ENCODE results near the gene TGM2. TPM values are rescaled to one million over a fixed set of nuclear protein-coding genes. Genes with fewer than 3 reads are reported as not detected.
A peak's percentile ranks its signal among the peaks of the same experiment; 100 is the strongest.

TGM2 gene
- total and polyA plus RNA-seq, 9 of the 15 experiments (the other 6 are each of a cell fraction or from before 2014, with no cell fraction given), result 5.5 to 78.5 (median 37.6) TPM

DNA sequence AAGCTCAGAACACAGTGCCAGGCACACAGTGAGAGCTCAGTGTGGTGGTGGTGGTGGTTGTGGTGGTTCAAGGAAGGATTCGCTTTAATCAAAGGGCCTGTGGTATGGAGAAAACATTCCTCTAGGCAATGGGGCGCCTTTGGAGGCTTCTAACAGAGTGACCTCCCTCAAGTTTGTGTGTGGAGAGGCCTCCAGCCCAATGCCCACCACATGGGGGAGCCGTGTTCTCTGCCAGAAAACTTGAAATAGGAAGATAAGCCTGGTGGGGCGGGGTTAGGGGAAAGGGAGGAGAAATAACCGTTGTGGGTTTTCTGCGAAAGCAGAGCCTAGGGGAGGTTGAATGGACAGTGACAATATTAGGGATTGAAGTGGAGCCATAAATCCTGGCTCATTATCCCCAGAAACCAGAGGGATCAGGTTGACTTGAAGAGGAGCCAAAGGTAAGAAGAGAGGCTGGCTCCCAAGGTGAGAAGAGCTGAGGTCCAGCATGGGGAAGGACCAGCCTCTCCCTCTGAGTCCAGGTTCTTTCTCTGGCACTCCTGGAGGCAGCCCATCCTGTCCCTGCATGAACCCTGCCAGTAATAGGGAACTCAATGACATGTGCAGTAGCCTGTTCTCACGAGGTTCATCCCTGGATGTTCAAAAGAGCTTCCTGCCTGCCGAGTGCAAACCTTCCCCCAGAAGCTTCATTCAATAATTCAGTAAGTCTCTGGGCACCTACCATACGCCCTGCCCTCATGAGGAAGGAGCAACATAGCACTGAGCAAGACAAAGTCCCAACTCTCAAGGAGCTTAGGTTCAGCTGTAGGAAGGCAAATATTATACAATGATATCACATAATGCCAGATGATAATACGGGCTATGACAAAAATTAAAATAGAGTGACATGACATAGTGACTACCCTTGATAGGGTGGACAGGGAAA lies 51.4 kb downstream of the TGM2 start (continued):
- no peak; the same call in 1 of the 2 replicates for TF ChIP-seq HDAC2 (IDR thresholded peaks at IDR 0.05)
- peak; percentile 89 to 95 for TF ChIP-seq RAD21 (CRISPR knock-in tag; conservative IDR thresholded peaks at IDR 0.05 in 1 of 2, IDR thresholded peaks at IDR 0.05 in 1 of 2)
- TF ChIP-seq, protein P1, sequence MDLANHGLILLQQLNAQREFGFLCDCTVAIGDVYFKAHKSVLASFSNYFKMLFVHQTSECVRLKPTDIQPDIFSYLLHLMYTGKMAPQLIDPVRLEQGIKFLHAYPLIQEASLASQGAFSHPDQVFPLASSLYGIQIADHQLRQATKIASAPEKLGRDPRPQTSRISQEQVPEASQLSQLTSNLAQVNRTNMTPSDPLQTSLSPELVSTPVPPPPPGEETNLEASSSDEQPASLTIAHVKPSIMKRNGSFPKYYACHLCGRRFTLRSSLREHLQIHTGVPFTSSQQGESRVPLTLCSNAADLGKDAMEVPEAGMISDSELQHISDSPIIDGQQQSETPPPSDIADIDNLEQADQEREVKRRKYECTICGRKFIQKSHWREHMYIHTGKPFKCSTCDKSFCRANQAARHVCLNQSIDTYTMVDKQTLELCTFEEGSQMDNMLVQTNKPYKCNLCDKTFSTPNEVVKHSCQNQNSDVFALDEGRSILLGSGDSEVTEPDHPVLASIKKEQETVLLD (IDR thresholded peaks at IDR 0.05), result 0 out of 2 replicates have a peak, but pooled peaks have one; percentile 54
- peak; percentile 31; the same call in 1 of the 2 replicates for TF ChIP-seq RB1 (IDR thresholded peaks at IDR 0.05; ENCODE audit: low read depth)
- TF ChIP-seq RCOR1 (IDR thresholded peaks at IDR 0.05; ENCODE audit: borderline replicate concordance in 1 of 2, low read depth in 2 of 2, low read length in 2 of 2), result peak; percentile 48 to 80; a peak in 3 of 4 replicates
- TF ChIP-seq NR2C1 (IDR thresholded peaks at IDR 0.05), result no peak
- TF ChIP-seq NR2C1 (tag; IDR thresholded peaks at IDR 0.05), result peak; percentile 45; the same call in 1 of the 2 replicates
- TF ChIP-seq, protein P2, sequence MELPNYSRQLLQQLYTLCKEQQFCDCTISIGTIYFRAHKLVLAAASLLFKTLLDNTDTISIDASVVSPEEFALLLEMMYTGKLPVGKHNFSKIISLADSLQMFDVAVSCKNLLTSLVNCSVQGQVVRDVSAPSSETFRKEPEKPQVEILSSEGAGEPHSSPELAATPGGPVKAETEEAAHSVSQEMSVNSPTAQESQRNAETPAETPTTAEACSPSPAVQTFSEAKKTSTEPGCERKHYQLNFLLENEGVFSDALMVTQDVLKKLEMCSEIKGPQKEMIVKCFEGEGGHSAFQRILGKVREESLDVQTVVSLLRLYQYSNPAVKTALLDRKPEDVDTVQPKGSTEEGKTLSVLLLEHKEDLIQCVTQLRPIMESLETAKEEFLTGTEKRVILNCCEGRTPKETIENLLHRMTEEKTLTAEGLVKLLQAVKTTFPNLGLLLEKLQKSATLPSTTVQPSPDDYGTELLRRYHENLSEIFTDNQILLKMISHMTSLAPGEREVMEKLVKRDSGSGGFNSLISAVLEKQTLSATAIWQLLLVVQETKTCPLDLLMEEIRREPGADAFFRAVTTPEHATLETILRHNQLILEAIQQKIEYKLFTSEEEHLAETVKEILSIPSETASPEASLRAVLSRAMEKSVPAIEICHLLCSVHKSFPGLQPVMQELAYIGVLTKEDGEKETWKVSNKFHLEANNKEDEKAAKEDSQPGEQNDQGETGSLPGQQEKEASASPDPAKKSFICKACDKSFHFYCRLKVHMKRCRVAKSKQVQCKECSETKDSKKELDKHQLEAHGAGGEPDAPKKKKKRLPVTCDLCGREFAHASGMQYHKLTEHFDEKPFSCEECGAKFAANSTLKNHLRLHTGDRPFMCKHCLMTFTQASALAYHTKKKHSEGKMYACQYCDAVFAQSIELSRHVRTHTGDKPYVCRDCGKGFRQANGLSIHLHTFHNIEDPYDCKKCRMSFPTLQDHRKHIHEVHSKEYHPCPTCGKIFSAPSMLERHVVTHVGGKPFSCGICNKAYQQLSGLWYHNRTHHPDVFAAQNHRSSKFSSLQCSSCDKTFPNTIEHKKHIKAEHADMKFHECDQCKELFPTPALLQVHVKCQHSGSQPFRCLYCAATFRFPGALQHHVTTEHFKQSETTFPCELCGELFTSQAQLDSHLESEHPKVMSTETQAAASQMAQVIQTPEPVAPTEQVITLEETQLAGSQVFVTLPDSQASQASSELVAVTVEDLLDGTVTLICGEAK (IDR thresholded peaks at IDR 0.05), result no peak
- TF ChIP-seq, protein P2 (CRISPR knock-in tag; IDR thresholded peaks at IDR 0.05), result no peak
- no peak for TF ChIP-seq ILF3 (IDR thresholded peaks at IDR 0.05; ENCODE audit: borderline replicate concordance)
- no peak for TF ChIP-seq ZNF436 (CRISPR knock-in tag; IDR thresholded peaks at IDR 0.05)
- no peak for TF ChIP-seq MCM5 (IDR thresholded peaks at IDR 0.05; ENCODE audit: low read depth)
- no peak for TF ChIP-seq NCOA4 (IDR thresholded peaks at IDR 0.05; ENCODE audit: partially characterized antibody)
- no peak for TF ChIP-seq EZH2 (IDR thresholded peaks at IDR 0.05; ENCODE audit: borderline replicate concordance, low read depth, low read length)
- TF ChIP-seq, protein P3, sequence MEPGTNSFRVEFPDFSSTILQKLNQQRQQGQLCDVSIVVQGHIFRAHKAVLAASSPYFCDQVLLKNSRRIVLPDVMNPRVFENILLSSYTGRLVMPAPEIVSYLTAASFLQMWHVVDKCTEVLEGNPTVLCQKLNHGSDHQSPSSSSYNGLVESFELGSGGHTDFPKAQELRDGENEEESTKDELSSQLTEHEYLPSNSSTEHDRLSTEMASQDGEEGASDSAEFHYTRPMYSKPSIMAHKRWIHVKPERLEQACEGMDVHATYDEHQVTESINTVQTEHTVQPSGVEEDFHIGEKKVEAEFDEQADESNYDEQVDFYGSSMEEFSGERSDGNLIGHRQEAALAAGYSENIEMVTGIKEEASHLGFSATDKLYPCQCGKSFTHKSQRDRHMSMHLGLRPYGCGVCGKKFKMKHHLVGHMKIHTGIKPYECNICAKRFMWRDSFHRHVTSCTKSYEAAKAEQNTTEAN (CRISPR knock-in tag; IDR thresholded peaks at IDR 0.05), result no peak
- no peak for TF ChIP-seq ZNF12 (CRISPR knock-in tag; IDR thresholded peaks at IDR 0.05)
